ENCODE results near the gene BRD9.
"Not testable (repeated sequence)": the region's sequence is repeated elsewhere in the genome, so short reads cannot be mapped to it uniquely, and the experiment has no call there.

The BRD9 gene

GRCh38 chr5:840974-841435 is 51.6 kb downstream of the BRD9 start:
- DNase-seq (ENCODE audit: low read depth); H3K4me3 ChIP-seq (ENCODE audit: low read length): not testable (repeated sequence)

GRCh38 chr5:840118-840973 is 52.3 kb downstream of the BRD9 start:
- H3K4me3 ChIP-seq (ENCODE audit: low read length); DNase-seq (ENCODE audit: low read depth): not testable (repeated sequence)

- not testable (repeated sequence) for DNase-seq (ENCODE audit: low read depth); H3K4me3 ChIP-seq (ENCODE audit: low read length)
Observed at GRCh38 chr5:838431-838851, 54.2 kb downstream of the BRD9 start.

GRCh38 chr5:837621-838121 is 54.9 kb downstream of the BRD9 start:
- not testable (repeated sequence) for DNase-seq (ENCODE audit: low read depth); H3K4me3 ChIP-seq (ENCODE audit: low read length)

DNA sequence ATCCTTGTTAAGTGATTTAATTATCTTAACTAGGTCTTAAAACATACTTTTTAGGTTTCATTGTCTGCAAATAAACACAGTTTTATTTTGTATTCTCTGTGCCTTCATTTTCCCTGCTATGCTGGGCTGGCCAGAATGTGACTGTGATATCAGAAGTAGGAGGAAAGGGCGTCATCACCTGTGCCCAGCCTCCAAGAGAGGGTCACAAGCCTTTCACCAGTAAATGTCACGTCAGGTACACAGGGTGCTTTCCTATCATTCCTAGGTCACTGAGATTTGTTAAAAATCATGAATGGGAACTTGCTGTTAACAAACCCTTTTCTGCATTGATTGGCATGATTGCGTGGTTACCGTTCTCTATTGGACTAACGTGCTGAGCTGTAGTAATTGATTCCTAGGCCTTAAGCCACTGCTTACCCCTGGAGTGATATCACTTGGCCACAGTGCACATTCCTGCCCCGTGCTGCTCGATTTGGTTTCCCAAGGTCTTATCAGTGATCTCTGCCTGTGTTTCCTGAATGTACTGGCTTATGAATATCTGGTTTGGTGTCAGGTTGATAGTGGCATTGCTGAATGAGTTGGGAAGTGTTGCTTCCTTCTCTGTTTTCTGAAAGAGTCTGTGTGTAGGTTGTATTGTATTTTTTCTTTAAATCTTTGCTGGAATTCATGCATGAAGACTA is 56.5 kb downstream of the BRD9 start:
- not testable (repeated sequence) for H3K4me3 ChIP-seq (ENCODE audit: low read length); DNase-seq (ENCODE audit: low read depth)

- not testable (repeated sequence) for H3K4me3 ChIP-seq (ENCODE audit: low read length); DNase-seq (ENCODE audit: low read depth)
Observed at GRCh38 chr5:834013-834412, 58.6 kb downstream of the BRD9 start.

DNA sequence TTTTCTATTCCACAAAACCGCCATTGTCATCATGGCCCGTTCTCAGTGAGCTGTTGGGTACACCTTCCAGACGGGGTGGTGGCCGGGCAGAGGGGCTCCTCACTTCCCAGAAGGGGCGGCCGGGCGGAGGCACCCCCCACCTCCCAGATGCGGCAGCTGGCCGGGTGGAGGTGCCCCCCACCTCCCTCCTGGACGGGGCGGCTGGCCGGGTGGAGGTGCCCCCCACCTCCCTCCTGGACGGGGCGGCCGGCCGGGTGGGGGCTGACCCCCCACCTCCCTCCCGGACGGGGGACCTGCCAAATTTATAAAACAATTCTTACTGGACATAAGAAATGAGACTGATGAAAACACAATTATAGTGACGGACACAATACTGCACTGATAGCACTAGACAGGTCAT is 64.4 kb downstream of the BRD9 start:
- H3K4me3 ChIP-seq (ENCODE audit: low read length); DNase-seq (ENCODE audit: low read depth): not testable (repeated sequence)

- not testable (repeated sequence) for H3K4me3 ChIP-seq (ENCODE audit: low read length); DNase-seq (ENCODE audit: low read depth)
Observed at GRCh38 chr5:825544-825943, 67.1 kb downstream of the BRD9 start.

DNA sequence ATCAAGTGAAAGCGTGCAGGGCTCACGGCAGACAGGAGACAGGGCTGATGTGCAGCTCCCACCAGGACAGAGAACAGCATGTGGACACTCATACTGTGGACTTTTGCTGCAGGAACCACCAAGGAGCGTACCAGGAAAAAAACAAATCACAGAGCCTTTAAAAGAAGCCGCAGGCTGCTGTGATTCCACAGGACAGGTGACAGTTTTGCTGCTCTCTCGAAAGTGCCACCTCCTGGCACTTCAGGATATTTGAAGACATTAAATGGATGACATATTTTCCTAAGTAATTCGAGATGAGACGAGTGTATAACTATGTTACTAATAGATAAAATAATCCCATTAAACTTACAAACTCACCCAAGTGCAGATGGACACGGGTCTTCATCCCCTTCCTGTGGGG is 71.1 kb downstream of the BRD9 start:
- DNase-seq (ENCODE audit: low read depth), result no peak
- no peak overlapping the region for H3K4me3 ChIP-seq (ENCODE audit: low read length)
- TF ChIP-seq CTCF (conservative IDR thresholded peaks at IDR 0.05; ENCODE audit: low read depth, low read length), result no peak

DNA sequence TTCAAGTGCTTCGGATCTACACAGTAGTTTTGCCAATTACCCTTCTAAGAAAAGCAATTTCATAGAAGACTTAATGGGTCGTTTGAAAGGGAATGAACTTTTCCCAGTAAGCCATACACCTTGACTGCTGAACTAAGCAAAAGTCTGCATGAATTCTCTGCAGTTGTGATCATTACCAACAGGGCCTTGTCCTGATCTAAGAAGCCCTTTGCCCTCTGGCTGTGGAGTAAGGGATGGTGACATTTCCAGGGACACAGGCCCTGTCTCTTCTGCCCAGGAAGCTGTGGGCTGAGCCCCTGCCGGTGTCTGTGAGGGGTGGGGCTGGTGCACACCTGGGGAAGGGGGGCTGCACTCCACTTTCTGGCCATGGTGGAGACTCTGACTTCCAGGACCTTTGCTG is 72.4 kb downstream of the BRD9 start:
- no peak for TF ChIP-seq CTCF (conservative IDR thresholded peaks at IDR 0.05; ENCODE audit: low read depth, low read length)
- no peak for DNase-seq (ENCODE audit: low read depth)
- H3K4me3 ChIP-seq (ENCODE audit: low read length), result no peak overlapping the region

DNA sequence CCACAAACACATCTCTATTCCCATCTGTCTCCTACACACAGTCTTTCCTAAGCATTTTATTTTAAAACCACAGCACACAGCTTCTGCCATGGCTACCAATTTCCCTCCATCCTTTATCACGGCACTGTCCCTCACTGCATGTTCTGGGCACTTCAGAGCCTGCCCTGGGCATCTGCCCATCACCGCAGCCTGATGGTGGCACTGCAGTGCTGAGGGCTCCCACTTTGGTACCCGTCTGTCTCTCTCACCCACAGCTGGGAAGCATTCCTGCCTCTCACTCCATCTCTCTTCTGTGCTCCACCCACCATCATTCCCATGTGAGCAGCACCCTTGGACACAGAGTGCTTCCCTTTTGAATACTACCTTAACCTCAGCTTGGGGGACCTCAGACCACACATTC is 73.5 kb downstream of the BRD9 start:
- no peak for TF ChIP-seq CTCF (conservative IDR thresholded peaks at IDR 0.05; ENCODE audit: low read depth, low read length)
- H3K4me3 ChIP-seq (ENCODE audit: low read length), result no peak overlapping the region
- no peak for DNase-seq (ENCODE audit: low read depth)
